Measurements from ENCODE around the gene AAR2.

- TF ChIP-seq CTCF (IDR thresholded peaks at IDR 0.05) = no peak
- no peak for TF ChIP-seq POLR2A (IDR thresholded peaks at IDR 0.05)
- no peak for TF ChIP-seq POLR2AphosphoS5 (IDR thresholded peaks at IDR 0.05)
- no peak for TF ChIP-seq EP300 (IDR thresholded peaks at IDR 0.05; ENCODE audit: low read depth)
Measured at GRCh38 chr20:36298795-36299339, 62.6 kb downstream of the AAR2 start.

Data from transverse colon (tissue), 4 donors.